ENCODE measurements around the gene MYMK.
A peak's percentile ranks its signal among the peaks of the same experiment; 100 is the strongest.

Gene MYMK

DNA sequence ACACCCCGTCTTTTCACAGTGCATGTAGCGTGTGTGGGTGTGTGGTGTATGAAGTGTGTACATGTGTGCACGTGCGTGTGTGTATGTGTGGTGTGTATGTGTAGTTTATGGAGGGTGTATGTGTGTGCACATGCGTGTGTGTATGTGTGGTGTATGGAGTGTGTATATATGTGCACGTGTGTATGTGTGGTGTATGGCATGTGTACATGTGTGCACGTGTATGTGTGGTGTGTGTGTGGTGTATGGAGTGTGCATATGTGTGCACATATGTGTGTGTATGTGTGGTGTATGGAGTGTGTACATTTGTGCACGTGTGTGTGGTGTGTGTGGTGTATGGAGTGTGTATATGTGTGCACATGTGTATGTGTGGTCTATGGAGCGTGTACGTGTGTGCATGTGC is 13.2 kb downstream of the MYMK start:
- no peak for DNase-seq (ENCODE audit: low read depth, low spot score)
- in situ Hi-C loops (cut with HindIII; ENCODE audit: low sequenced_read_pairs) = no loop called here
- TF ChIP-seq, protein P1, sequence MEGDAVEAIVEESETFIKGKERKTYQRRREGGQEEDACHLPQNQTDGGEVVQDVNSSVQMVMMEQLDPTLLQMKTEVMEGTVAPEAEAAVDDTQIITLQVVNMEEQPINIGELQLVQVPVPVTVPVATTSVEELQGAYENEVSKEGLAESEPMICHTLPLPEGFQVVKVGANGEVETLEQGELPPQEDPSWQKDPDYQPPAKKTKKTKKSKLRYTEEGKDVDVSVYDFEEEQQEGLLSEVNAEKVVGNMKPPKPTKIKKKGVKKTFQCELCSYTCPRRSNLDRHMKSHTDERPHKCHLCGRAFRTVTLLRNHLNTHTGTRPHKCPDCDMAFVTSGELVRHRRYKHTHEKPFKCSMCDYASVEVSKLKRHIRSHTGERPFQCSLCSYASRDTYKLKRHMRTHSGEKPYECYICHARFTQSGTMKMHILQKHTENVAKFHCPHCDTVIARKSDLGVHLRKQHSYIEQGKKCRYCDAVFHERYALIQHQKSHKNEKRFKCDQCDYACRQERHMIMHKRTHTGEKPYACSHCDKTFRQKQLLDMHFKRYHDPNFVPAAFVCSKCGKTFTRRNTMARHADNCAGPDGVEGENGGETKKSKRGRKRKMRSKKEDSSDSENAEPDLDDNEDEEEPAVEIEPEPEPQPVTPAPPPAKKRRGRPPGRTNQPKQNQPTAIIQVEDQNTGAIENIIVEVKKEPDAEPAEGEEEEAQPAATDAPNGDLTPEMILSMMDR (IDR thresholded peaks at IDR 0.05; ENCODE audit: low read depth, low read length) = no peak
- H3K4me3 ChIP-seq (ENCODE audit: low read depth, low read length) = no peak overlapping the region

GRCh38 chr9:133510926-133511505 is 13.7 kb downstream of the MYMK start:
- TF ChIP-seq, protein P1 (IDR thresholded peaks at IDR 0.05; ENCODE audit: low read depth, low read length) = no peak
- in situ Hi-C loops (cut with HindIII; ENCODE audit: low sequenced_read_pairs) = no loop called here
- DNase-seq (ENCODE audit: low read depth, low spot score) = no peak
- H3K4me3 ChIP-seq (ENCODE audit: low read depth, low read length) = no peak overlapping the region

DNA sequence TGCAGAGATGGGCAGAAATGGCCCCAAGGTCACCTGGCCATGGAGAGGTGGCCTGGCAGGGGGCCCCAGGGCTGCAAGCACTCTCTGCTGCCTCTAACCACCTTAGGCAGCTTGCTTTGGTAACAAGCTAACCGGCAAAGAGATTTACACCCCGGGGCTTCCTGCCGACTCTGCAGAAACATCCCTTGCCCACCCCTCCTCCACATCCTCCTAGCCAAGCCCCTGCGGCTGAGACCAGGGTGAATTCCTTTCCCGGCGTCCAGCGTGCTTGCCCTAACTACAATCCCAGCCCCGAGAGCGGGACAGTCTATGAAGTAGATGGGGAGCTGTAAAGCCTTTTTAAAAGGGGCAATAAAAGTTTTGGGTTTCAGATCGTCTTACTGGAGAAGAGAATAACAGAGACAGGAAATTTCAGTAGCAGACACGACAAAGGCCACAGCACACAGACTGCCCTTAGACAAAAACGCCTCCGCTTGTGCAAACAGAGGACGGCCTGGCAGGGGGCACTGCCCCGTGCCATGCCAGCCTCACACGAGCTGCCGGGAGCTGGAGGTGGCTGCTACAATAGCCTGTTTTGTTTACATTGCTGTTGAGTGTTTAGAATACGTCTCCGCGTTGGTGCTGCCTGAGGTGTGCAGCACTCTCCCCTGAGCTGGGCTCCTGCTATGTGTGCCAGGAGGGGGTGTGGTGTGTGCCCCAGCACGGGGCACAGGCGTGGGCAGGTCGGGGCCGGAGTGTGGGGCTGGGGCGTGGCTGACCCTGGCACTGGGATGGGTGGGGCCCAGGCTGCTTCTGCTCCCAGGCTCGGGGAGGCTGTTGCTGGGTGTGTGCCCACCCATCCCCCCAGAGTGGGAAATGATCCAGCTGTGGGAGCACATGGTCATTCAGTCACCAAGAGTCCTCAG is 15.3 kb downstream of the MYMK start:
- TF ChIP-seq, protein P1 (IDR thresholded peaks at IDR 0.05; ENCODE audit: low read depth, low read length) = no peak
- no peak overlapping the region for H3K4me3 ChIP-seq (ENCODE audit: low read depth, low read length)
- DNase-seq (ENCODE audit: low read depth, low spot score) = no peak
- in situ Hi-C loops (cut with HindIII; ENCODE audit: low sequenced_read_pairs) = no loop called here

- H3K4me3 ChIP-seq (ENCODE audit: low read depth, low read length) = no peak overlapping the region
- in situ Hi-C loops (cut with HindIII; ENCODE audit: low sequenced_read_pairs) = no loop called here
- no peak for DNase-seq (ENCODE audit: low read depth, low spot score)
- TF ChIP-seq, protein P1 (IDR thresholded peaks at IDR 0.05; ENCODE audit: low read depth, low read length) = no peak
These were observed 16.7 kb downstream of the MYMK start for GRCh38 chr9:133508046-133508445.

GRCh38 chr9:133507246-133507965 is 17.4 kb downstream of the MYMK start:
- DNase-seq (ENCODE audit: low read depth, low spot score) = no peak
- no peak overlapping the region for H3K4me3 ChIP-seq (ENCODE audit: low read depth, low read length)
- TF ChIP-seq, protein P1 (IDR thresholded peaks at IDR 0.05; ENCODE audit: low read depth, low read length) = no peak
- in situ Hi-C loops (cut with HindIII; ENCODE audit: low sequenced_read_pairs) = no loop called here

- no peak overlapping the region for H3K4me3 ChIP-seq (ENCODE audit: low read depth, low read length)
- TF ChIP-seq, protein P1 (IDR thresholded peaks at IDR 0.05; ENCODE audit: low read depth, low read length) = no peak
- in situ Hi-C loops (cut with HindIII; ENCODE audit: low sequenced_read_pairs) = no loop called here
- DNase-seq (ENCODE audit: low read depth, low spot score) = peak; percentile 54
These were observed 18.1 kb downstream of the MYMK start for GRCh38 chr9:133506653-133507038.

Data from astrocyte of the spinal cord (primary cell).